Activated CD8-positive, alpha-beta memory T cell treated with anti-CD3 and anti-CD28 coated beads, Interleukin-2, amount 50 U/mL, for 24 hours (primary cell): Measurements from ENCODE around the gene GSDMA.

ENCODE experiments used
- DNase-seq: peaks from one replicate; pipeline ENCODE4 v3.0.0-alpha.2; 2020; ENCODE audit errors: extremely low read depth

GSDMA gene

GRCh38 chr17:40021451-40021971, 58.7 kb downstream of the GSDMA start:
- DNase-seq = no peak

GRCh38 chr17:40022497-40022896, 59.7 kb downstream of the GSDMA start:
- no peak for DNase-seq

- DNase-seq = no peak
Observed at GRCh38 chr17:40022961-40023541, 60.2 kb downstream of the GSDMA start.

- no peak for DNase-seq
Observed at GRCh38 chr17:40023590-40024292, 60.9 kb downstream of the GSDMA start.

- DNase-seq = no peak
Observed at GRCh38 chr17:40024901-40025300, 62.1 kb downstream of the GSDMA start.

GRCh38 chr17:40025559-40025958, 62.8 kb downstream of the GSDMA start:
- no peak for DNase-seq

GRCh38 chr17:40025991-40026815, 63.4 kb downstream of the GSDMA start:
- no peak for DNase-seq

- peak; percentile 58 for DNase-seq
Observed at GRCh38 chr17:40026816-40027613, 64.2 kb downstream of the GSDMA start.
